Type B pancreatic cell (in vitro differentiated cells): ENCODE results near the gene SLC6A7. TPM values are rescaled to one million over a fixed set of nuclear protein-coding genes. Genes with fewer than 3 reads are reported as not detected.

Experiments used
- DNase-seq: peaks from one replicate; pipeline ENCODE4 v3.0.0; 2021; ENCODE audit warnings: mixed read lengths; ENCODE audit not compliant: unreplicated experiment; ENCODE audit errors: extremely low spot score
- H3K27ac Mint-ChIP-seq: 2 replicates; pipeline ENCODE4 v1.8.0; 2021; ENCODE audit warnings: mild to moderate bottlenecking, mixed read lengths
- H3K27me3 Mint-ChIP-seq: 2 replicates; pipeline ENCODE4 v1.8.0; 2021; ENCODE audit warnings: mixed read lengths
- H3K36me3 Mint-ChIP-seq: 2 replicates; pipeline ENCODE4 v1.8.0; 2021; ENCODE audit warnings: mixed read lengths
- H3K4me1 Mint-ChIP-seq: one replicate; pipeline ENCODE4 v1.8.0; 2021; ENCODE audit warnings: mixed read lengths; ENCODE audit not compliant: unreplicated experiment
- H3K4me3 Mint-ChIP-seq: 2 replicates; pipeline ENCODE4 v1.8.0; 2021; ENCODE audit warnings: mild to moderate bottlenecking, mixed read lengths
- H3K9me3 Mint-ChIP-seq: 2 replicates; pipeline ENCODE4 v1.8.0; 2021; ENCODE audit warnings: mixed read lengths
- total RNA-seq: library from RNA; stranded (reverse); gene quantifications from 2 replicates; pipeline ENCODE4 v1.2.1, GENCODE V29; 2021; ENCODE audit warnings: low replicate concordance
- TF ChIP-seq, protein P1 (sequence below): fragments of 200-600 bp; sonication (generic); conservative IDR thresholded peaks from 2 replicates; pipeline ENCODE4 v1.5.0; 2021; ENCODE audit warnings: antibody characterized with exemption, mild to moderate bottlenecking

Gene SLC6A7
- total RNA-seq, 1 donor from 2014 or later = 0.10 TPM

DNA sequence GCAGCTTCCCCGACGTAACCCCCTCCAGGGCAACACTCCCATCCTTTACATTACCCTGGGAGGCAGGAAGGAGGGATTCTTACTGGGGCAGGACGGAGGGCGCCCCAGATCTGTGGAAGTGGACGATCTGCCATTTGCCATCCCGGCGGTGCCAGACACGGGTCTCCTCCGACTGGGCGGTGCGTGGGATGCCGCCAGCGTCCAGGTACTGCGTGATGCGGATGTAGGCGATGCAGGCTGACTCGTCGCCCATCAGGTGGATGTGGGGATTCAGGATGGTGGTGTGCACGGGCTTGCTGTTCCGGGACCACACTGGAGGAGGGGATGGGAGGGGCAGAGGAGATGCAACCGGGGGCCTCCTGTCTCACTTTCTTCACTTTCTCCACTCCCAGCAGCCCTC is 33.0 kb downstream of the SLC6A7 start:
- no peak for DNase-seq
- Mint-ChIP-seq H3K9me3 (no peaks in the 10 kb centered on the region), H3K27ac (no peak overlapping the region), H3K4me1 (no peaks in the 10 kb centered on the region), H3K27me3 (peaks cover 8% of the 10 kb centered on the region), H3K4me3 (no peak overlapping the region), H3K36me3 (no peaks in the 10 kb centered on the region)
- TF ChIP-seq, protein P1, sequence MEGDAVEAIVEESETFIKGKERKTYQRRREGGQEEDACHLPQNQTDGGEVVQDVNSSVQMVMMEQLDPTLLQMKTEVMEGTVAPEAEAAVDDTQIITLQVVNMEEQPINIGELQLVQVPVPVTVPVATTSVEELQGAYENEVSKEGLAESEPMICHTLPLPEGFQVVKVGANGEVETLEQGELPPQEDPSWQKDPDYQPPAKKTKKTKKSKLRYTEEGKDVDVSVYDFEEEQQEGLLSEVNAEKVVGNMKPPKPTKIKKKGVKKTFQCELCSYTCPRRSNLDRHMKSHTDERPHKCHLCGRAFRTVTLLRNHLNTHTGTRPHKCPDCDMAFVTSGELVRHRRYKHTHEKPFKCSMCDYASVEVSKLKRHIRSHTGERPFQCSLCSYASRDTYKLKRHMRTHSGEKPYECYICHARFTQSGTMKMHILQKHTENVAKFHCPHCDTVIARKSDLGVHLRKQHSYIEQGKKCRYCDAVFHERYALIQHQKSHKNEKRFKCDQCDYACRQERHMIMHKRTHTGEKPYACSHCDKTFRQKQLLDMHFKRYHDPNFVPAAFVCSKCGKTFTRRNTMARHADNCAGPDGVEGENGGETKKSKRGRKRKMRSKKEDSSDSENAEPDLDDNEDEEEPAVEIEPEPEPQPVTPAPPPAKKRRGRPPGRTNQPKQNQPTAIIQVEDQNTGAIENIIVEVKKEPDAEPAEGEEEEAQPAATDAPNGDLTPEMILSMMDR = no peak

DNA sequence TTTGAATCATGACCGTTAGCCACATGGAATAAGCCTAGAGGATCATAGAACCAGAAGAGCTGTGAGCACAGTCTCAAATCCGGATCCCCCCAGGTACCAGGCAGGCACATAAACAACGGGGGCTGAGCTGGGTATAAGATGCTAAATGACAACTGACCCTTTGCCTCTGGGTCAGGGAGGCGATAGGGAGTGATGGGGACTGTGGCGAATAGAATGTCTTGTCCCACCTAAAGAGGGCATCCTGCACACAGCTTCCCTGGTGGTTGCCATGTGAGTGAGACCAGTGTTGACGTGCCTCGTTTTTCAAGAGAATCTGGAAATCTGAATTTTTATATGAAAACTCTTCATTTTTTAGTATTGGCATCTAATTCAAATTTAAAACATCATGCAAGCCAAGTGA is 33.6 kb downstream of the SLC6A7 start:
- Mint-ChIP-seq H3K36me3 (no peaks in the 10 kb centered on the region), H3K27ac (no peak overlapping the region), H3K4me1 (no peaks in the 10 kb centered on the region), H3K4me3 (no peak overlapping the region), H3K9me3 (no peaks in the 10 kb centered on the region), H3K27me3 (peaks cover 6% of the 10 kb centered on the region)
- TF ChIP-seq, protein P1 = no peak
- no peak for DNase-seq

DNA sequence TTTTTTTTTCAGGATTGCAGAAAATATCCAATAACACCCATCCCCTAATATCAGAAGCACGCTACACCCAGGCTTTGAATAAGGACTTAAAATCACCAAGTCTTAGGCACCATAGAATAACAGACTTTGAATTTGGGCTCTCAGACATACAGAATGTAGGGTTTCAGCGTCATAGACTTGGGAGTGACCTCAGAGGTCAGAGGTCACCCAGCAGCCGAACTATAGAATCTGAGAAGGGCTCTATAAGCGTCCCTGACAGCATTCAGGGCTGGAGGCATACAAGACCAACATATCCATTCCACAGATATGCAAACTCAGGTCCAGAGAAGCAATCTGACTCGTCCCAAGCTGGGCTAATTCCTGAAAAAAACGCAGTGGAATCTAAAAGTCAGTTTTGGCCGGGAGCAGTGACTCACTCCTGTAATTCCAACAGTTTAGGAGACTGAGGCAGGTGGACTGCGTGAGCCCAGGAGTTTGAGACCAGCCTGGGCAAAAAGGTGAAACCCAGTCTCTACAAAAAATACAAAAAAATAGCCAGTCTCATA is 34.7 kb downstream of the SLC6A7 start:
- Mint-ChIP-seq H3K36me3 (no peaks in the 10 kb centered on the region), H3K4me3 (no peak overlapping the region), H3K27ac (no peak overlapping the region), H3K4me1 (no peaks in the 10 kb centered on the region), H3K27me3 (peaks cover 6% of the 10 kb centered on the region), H3K9me3 (no peaks in the 10 kb centered on the region)
- TF ChIP-seq, protein P1 = no peak
- DNase-seq = no peak

DNA sequence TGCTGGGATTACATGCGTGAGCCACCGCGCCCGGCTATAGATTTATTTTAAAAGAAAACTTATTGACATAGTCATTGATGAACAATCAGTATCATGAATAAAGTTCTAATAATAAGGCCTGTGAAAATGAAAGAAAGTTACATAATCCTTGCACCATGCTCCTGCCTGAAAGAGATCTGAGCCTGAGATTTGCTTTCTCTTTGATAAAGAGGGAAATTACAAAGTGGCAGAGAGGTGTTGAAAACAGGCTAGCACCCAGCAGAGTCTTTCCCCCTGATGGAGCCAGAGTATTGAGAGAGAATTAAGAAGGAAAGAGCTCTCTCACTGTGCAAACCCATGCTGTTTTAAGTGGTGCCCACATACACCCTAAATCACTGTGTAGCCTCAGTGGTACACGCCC is 37.2 kb downstream of the SLC6A7 start:
- TF ChIP-seq, protein P1 = no peak
- H3K36me3 Mint-ChIP-seq = no peaks in the 10 kb centered on the region
- no peak overlapping the region for H3K4me3 Mint-ChIP-seq
- no peaks in the 10 kb centered on the region for H3K27me3 Mint-ChIP-seq
- no peaks in the 10 kb centered on the region for H3K9me3 Mint-ChIP-seq
- no peaks in the 10 kb centered on the region for H3K4me1 Mint-ChIP-seq
- DNase-seq = no peak
- no peak overlapping the region for H3K27ac Mint-ChIP-seq

DNA sequence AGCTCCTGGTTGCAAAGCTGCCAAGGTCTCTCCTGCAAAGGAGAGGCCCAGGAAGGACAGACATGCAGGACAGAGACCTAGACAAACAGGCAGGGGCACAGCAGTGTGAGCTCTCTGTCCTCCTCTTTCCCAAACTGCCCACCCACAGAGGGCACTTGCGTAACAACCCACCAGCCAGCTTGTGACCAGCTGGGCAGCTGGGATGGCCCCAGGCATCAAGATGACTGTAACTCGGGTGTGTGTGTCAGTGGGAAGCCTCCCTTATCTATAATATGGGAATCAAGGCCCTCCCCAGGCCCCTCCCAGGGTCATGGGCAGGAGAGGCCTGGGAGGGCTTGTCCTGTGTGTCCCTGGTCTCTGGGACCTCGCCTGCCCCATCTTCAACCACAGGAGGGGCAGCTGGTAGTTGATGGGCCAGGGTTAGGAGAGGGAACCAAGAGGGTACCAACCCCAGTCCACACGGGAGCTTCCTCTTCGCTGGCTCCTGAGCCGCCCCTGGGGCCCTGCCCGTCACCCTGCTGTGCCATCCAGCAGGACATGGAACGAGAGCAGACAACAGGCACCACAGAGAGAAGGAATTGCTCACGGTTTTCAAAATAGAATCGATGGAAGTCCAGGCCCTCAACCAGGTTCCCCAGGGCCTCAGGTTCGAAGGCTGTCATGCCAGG is 37.9 kb downstream of the SLC6A7 start:
- DNase-seq = no peak
- Mint-ChIP-seq H3K9me3 (no peaks in the 10 kb centered on the region), H3K27me3 (no peaks in the 10 kb centered on the region), H3K27ac (no peak overlapping the region), H3K36me3 (no peaks in the 10 kb centered on the region), H3K4me3 (no peak overlapping the region), H3K4me1 (no peaks in the 10 kb centered on the region)
- TF ChIP-seq, protein P1 = no peak
